Retina (tissue), 1 donor: ENCODE measurements around the gene KSR2.
"Not testable (repeated sequence)": the region's sequence is repeated elsewhere in the genome, so short reads cannot be mapped to it uniquely, and the experiment has no call there.

ENCODE experiments used
- DNase-seq: peaks from one replicate; pipeline ENCODE4 v3.0.0-alpha.2; 2016

KSR2 gene

DNA sequence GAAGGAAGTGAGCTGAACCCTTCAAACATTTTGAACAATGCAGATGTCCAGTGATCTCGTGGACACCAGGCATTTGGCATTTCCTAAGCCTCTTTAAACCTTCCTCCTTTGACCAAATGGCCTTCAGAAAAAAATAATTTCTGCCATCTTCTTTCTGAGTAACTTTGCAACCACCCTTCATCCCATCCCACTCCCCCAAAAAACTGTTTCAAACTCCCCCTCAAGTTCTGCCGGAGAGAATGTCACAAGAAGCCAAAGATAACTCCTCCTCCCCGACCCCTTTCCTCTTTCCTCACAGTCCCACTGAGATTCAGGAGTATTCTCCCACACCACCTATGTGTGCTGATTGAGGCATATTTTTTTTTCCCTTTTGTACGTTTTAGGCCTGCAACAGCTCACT, 1.7 kb downstream of the KSR2 start:
- peak; percentile 13 for DNase-seq

DNA sequence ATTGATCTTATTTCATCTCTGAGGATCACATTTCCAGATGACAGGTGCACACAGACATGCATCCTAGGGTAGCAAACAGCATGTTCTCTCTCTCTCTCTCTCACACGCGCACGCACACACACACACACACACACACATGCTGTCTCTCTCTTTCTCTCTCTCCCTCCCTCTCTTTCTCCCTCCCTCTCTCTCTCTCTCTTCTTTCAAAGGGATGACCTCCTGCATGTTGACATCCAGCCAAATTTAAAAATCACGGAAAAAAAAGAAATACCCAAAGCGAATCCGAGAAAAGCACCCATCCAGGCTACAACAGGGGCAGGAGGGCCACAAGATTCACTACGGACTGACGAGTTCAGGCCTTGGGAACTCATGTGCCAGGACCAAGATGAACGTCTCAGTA, 2.3 kb downstream of the KSR2 start:
- peak; percentile 10 for DNase-seq

DNA sequence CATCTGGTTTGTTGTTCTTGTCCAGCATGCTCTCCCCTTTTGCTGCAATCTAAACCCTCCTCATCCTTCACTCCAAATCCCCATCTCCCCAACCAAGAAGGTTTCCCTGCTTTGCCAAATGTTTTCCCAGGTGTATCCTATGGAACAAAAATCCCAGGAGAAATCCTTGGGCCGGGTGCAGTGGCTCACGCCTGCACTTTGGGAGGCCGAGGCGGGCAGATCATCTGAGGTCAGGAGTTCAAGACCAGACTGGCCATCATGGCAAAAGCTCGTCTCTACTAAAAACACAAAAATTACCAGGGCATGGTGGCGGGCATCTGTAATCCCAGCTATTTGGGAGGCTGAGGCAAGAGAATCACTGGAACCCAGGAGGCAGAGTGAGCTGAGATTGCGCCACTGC, 5.0 kb downstream of the KSR2 start:
- no peak for DNase-seq

DNA sequence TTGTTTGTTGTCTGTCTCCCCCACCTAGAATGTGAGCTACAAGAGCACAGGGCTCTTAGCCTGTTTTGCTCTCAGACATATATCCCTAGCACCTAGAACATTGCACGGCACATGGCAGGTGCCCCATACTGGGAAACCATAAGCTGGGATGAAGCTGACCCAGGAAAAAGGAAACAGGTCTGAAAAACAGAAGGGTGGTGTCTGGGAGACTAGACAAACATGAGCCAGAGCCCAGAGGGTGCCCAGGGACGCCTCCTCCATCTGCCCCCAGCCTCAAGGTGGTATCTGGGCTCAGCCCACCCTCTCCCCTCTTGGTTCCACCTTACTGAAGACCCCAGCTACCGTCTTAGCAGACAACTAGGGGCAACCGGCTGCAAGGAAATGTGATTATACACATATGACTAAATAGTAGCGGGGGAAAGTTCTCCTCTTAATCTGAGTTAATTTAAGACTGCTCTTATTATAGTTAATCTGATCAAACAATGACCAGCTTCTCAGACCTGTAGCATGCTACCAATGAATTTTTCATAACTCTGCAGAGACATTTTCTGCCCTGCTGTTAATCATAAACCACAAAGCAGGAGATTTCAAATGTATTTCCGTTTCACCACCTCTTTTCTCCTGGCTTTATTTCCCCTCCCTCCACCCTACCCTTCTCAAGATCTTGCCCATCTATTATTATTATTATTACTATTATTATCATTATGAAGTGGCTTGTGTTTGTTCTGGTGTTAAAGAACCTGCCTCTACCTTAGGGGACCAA, 31.9 kb downstream of the KSR2 start:
- DNase-seq, result no peak

DNA sequence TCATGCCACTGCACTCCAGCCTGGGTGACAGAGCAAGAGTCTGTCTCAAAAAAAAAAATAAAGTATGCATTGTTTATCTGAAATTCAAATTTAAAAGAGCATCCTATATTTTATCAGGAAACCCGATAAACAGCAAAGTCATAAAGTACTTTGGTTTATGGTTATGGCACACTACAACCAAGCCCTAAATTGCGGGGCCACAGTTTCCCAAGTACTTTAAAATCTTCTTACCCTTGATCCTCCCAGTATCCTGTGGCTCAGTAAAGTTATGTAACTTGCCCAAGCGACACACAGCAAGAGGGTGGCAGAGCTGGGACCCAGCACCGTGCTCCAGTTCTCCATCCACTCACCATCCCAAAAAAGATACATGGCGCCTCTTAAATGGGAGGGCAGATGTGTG, 35.2 kb downstream of the KSR2 start:
- no peak for DNase-seq

DNA sequence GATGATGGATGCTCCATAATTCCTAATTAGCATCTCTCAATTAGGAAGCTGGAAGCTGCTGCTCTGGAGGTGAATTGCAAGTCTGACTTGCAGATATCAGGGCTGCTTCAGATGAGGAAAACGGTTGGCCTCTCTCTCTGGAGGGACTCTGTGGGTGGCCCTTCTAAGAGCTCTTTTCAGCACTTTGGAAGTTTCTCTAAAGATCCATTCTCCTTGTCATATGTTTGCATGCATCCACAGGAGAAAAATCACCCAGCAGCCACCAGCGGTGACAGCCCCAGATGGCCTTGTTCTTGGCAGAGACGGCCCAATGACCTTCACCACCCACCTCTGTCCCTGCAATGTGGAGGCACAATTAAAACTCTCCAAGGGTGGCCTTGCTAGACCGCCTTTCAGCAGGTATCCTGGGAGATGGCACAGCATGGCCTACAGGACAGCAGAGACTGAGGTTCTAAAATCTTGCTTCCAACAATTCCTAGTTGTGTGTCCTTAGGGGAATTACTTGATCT, 42.3 kb downstream of the KSR2 start:
- peak; percentile 16 for DNase-seq

DNA sequence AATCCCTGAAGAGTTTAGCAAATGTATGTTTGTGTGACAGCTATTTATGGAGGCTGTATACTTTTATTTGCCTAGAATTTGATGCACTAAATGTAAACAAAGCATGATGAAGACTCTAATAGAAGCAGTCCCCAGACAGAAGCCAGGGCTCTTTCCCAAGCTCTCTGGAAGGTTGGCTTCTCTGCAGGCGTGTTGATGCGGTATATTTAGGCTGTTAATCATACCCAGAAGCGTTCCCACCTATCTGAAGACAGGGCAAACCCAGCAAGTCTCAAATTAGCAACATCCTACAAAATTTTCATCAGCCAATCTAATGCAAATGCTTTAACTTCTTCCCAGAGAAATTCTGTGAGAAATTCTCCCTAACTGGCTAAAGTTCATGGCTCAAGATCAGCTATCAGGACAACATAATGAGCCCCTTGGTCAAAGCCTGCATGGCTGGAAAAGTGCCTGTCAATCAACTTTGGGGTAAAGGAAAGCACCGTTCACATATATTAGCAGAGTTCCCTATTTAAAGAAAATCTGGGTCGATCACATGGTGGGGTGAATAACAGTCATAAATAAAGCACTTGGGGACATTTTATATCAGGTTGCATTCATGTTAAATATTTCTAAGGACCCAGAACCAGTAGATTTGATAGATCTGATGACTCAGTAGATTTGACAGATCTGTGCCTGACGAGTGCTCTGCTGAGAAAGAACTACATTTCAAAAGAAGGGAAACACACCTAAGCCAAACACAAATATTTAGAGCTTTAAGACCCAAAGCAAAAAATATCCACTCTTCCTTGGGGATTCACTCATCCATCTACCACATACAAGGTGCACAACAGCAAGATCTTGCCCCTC, 46.6 kb downstream of the KSR2 start:
- no peak for DNase-seq

DNA sequence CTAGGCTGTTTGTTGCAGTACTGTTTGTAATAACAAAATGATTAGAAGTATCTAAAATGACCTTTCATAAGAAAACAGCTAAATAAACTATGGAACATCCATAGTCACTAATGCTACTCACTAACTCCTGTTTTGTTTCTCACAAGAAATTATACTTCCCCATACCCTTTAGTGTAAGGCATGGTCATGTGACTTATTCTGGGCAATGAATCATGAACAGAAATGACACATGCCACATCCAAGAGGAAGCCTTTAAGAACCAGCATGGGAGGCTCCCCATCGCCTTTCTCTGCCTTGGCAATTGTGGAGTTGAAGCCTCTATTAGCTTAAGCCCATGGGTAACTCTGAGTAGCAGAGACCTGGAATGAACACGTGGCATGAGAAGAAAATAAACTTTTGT, 49.3 kb downstream of the KSR2 start:
- no peak for DNase-seq

DNA sequence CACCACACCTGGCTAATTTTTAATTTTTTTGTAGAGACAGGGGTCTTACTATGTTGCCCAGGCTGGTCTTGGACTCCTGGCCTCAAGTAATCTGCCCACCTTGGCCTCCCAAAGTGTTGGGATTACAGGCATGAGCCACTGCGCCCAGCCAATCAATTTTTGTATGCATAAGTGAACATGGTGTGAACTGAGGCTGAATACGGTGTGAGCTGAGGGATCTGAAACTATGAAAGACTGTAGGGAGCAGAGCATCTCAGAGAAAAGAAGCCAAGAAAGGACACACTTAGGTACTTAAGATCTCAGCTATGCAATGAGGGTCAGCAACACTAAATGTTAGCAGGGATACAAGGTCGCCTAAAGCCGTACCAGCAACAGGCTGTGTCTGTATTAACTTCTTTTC, 54.1 kb downstream of the KSR2 start:
- no peak for DNase-seq

DNA sequence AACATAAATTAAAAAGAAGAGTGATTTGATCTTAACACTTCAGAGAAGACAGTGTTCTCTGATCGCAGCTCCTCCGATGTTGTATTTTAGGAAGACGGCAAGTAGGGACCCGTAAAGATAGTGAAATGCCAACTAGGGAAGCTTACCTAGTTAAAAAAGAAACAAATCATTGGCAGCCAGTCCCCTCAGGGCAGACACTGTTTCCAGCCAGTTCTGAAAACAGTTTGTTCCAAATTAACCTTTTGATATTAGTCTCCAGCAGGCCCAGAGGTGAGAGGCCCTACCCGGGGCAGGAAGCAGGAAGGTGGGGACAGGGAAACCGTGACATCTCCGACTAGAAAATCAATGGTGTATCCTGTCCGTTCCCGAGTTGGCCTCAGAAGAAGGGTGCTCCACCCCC, 56.0 kb downstream of the KSR2 start:
- DNase-seq, result no peak

DNA sequence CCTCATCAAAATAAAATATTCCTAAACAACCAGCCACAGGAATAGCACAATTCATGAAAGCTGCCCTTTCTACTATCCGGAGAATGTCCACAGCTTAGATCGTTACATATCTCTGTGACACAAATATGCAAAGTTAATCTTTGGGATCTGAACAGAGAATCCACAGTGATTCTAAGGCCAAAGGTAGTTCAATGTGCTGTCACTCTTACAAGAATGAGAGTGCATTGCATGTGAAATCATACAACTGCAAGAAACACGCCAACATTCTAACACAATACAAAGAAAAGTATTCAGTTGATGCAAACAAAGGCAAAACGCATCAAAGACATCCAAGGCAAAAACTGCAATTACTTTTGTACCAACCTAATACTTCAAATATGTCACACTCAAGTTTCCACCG, 60.4 kb downstream of the KSR2 start:
- DNase-seq, result no peak

DNA sequence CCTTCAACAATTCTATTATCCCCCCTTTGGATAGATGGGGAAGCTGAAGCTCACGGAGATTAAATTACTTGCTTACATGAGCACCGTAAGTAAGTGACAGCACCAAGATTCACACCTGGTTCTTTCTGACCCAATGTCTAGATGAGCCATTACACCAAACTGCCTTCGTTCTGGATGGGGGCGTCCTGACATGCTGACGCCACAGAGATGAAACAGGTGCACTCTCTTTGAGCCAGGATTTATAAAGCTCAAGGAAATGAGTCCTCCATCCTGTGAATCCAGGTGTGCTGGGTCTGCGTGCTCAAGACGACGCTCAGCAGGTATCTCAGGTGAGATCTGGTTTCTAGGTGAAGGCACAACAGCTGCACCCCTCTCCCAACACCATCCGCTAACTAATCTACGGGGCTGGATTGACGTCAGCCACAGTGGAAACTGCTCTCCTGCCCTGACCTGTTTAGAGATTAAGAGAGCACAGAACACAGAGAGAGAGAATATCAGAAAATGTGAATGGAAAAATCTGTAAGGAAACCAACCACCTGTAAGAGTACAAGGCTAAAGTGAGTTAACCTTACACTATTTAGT, 61.6 kb downstream of the KSR2 start:
- no peak for DNase-seq

DNA sequence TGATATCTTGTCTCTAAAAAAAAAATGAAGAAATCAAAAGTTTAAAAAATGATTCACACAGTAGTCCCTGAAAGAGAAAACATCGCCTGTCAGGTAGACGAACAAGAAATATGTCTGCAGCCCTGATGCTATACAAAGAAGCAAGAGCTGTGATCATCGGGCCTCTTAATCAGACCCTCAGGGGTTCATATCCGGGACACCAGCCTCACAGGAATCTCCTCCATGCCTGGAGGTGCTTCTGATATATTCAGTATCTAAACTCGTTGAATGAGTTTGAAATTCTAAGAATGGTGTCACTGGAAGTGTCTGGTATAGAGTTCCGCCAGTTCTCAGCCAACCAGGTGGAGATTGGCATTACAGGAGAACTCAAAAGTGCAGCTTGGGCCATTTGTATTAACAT, 64.7 kb downstream of the KSR2 start:
- no peak for DNase-seq

DNA sequence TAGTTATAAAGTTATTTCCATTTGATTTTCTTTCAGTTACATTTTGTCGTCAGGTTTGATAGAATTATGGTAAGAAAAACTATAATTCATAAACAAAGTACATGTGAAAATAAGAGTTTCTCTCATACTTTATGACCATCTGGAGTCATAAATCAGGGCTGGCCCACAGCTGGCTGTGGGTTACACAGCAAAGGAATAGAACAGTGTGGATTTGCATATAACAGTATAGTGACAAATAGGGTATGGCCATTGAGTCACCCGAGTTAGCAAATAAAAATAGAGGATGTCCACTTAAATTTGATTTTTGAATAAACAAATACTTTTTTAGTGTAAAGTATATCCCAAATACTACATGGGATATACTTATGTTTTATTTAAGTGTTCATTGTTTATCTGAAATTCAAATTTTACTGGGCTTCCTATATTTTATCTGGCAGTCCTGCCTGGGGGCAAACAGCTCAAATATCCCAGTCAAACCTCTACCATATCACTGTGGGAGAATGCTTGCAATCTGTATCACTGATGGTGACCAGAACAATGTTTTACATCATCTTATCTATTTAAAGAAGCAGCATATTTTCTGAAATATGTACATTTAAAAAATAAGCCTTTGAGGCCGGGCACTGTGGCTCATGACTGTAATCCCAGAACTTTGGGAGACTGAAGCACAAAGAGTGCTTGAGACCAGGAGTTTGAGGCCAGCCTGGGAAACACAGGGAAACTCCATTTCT, 65.5 kb downstream of the KSR2 start:
- no peak for DNase-seq

DNA sequence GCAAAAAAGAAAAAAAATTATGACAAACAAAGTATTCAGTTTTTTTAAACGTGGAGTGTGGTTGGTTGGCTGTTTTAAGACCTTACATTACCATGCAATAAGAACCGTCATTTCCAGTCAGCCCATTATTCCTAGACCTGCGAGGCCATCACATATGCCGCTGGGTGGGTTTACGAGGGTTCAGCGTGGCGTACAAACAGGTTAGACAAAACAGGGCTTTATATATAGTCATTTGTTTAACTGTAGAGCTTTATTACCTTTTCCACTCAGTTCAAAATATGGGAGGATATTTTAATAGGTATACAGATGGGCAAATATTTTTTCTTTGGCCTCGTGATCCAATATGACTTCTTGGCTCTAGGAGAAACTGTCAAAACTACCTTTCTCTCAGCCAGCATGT, 67.2 kb downstream of the KSR2 start:
- DNase-seq, result no peak

DNA sequence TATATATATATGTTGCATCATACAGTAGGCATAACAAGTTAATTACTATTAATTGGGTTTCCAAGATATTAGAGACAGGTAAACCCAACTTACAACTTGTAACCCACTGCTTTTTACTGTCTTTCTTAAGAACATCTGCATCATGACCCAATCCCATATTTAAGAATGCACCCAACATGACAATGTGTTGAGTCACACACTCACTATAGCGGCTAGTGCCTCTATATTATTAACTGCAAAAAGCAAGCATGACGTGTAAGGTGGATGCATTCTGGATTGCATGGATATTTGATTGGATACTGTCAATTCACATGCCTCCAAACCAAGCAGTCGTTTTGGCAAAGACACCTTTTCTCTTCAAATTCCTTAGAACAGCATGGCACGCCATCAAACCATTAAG, 68.2 kb downstream of the KSR2 start:
- DNase-seq, result no peak

DNA sequence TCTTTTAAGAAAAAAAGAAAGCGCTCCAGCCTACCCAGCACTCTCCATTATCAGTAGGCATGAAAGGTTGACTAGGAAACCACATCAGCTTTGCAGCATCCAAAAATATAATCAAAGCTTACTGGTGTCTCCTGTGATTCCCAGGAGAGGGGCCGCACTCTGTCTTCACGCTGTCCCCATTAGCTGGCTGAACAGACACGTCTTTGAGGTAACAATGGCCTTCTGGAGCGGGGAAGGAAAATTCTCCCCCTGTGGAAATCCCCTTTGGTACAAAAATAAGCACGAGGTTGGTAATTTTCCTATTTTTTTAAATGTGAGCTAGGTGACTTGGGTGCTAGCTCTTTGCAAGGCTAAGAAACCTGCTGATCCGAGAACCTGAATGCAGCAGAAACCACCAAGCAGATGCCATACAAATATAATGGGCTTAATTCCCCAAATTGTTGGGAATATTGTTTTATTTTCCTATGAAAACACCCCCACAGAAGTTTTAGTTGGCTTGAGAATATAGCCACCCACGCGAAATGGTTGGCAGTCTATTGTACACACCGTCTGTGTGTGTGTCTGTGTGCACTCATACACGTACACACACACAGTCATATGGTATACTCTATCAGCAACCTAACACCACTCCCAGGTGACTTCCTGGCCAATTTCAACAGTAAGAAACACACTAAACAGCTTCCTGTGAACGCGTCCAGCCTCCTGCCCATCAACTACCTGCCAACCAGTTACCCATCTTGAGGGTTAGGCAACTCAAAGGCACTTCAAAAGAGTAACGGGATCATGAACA, 71.2 kb downstream of the KSR2 start:
- no peak for DNase-seq

DNA sequence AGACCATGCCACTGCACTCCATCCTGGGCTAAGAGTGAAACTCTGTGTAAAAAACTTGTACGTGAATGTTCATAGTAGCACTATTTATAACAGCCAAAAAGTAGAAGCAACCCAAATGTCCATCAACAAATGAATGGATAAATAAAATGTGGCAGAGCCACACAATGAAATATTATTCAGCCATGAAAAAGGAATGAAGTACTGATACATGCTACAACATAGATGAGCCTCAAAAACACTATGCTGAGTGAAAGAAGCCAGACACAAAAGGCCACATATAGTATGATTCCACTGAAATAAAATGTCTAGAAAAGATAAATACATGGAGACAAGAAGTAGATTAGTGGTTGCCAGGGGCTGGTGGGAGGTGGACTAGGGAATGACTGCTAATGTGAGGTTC, 72.8 kb downstream of the KSR2 start:
- DNase-seq, result no peak

DNA sequence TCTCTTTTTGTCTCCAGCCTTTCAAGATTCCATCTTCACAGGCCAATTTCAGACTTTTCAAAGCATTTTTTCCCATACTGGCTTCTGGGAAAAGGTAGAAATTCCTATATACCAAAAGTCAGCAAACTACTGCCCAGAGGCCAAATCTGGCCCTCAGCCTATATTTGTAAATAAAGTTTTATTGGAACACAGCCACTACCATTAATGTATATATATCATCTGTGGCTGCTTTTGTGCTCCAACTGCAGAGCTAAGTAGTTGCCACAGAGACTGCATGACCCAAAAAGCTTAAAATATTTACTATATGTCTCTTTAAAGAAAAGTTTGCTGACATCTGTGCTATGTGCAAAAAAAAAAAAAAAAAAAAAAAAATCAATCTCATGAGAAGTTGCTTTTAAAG, 76.3 kb downstream of the KSR2 start:
- DNase-seq, result no peak

DNA sequence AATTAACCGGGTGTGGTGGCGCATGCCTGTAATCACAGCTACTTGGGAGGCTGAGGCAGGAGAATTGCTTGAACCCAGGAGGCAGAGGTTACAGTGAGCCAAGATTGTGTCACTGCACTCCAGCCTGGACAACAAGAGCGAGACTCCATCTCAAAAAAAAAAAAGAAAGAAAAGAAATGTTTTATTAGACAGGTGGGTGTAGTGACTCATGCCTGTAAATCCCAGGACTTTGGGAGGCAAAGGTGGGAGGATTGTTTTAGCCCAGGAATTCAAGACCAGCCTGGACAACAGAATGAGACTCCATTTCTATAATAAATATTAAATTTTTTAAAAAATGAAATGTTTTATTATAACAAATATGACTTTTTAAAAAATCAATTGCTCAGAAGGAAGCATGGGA, 77.5 kb downstream of the KSR2 start:
- DNase-seq, result not testable (repeated sequence)

DNA sequence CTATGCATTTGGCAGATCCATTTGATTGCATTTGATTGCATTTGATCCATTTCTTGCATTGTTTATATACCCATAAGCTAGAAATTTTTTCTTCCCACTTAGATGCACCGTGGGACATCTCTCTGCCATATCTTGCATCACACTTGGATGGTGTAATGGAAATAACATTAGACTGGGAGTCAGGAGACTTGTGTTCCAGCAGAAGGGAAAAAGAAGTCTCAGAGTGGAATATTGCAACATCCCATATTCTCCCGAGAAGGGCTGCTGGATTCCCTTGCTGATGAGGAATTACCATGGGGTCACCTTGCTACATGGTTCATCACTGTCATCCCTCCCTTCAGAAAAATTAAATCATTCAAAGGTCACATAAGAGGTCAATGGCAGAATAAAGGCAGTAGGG, 78.1 kb downstream of the KSR2 start:
- no peak for DNase-seq

DNA sequence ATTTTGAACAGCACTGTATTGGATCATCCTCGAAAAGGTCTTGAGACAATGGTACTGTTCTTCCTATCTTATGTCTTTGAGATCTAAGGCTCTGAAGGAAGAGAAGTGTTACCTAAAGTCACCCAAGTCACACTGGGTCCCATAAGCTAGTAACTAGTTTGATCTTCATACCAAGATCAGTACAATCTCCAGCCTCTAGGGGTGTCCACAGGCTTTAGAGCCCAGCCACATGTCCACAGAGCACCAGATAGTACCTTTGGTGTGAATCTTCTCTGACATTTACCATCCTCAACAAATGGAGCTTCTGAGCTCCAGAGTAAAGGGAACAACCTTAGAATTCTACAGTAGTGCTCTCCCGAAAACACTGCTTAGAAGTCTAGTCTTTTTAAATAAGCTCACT, 78.7 kb downstream of the KSR2 start:
- no peak for DNase-seq
